GM12878 (cell line): ENCODE measurements around the gene TMEM91. TPM values are rescaled to one million over a fixed set of nuclear protein-coding genes. Genes with fewer than 3 reads are reported as not detected.

Experiments
- ATAC-seq: fragments of 200-7000 bp; cut with Tn5 transposase; 3 replicates; pipeline ENCODE4 v1.9.1; 2020; ENCODE audit warnings: mild to moderate bottlenecking, moderate library complexity
- BruUV-seq: library from RNA; stranded (reverse); fragments of 400-500 nt; replicated peaks from 2 replicates; lab custom pipeline; 2021; lab: Mats Ljungman, UMichigan
- CTCF ChIA-PET: fragments of 300-600 bp; sonication (Branson Sonifier 250); formaldehyde crosslinking; extraction: SDS; loops from one replicate; lab custom pipeline; 2021; ENCODE audit warnings: inconsistent platforms; lab: Yijun Ruan, JAX
- POLR2A ChIA-PET: fragments of 350-600 bp; formaldehyde crosslinking; extraction: SDS; loops from one replicate; lab custom pipeline; 2021; ENCODE audit warnings: inconsistent platforms; lab: Charles Lee
- RAD21 ChIA-PET: fragments of 300-600 bp; sonication (Branson Sonifier 250); formaldehyde crosslinking; loops from one replicate; lab custom pipeline; 2023; ENCODE audit warnings: antibody characterized with exemption; ENCODE audit not compliant: unreplicated experiment; lab: Charles Lee
- SMC1A ChIA-PET: fragments of 300-600 bp; sonication (Branson Sonifier 250); formaldehyde crosslinking; loops from one replicate; lab custom pipeline; 2023; ENCODE audit not compliant: unreplicated experiment, uncharacterized antibody; lab: Charles Lee
- DNase-seq: peaks from one replicate; pipeline ENCODE4 v3.0.0-alpha.2; 2011; ENCODE audit warnings: low read depth, low spot score
- FAIRE-seq: peaks from 3 replicates; lab custom pipeline; 2011; peaks lifted over from hg19 to GRCh38; lab: Jason Lieb, UNC
- H2AFZ ChIP-seq: 2 replicates; pipeline ENCODE4 v1.6.0; 2011; ENCODE audit warnings: low read depth, low read length, control low read depth; ENCODE audit not compliant: control insufficient read depth
- H3K27ac ChIP-seq: 2 replicates; pipeline ENCODE4 v1.5.1; 2011; ENCODE audit warnings: control low read depth; ENCODE audit not compliant: control insufficient read depth, insufficient read depth
- H3K27me3 ChIP-seq, 2 experiments: replicated peaks in 1 of 2; 2 replicates each; pipeline versions ENCODE4 v1.6.0 to v1.6.1; 2011; ENCODE audit warnings: low read length in 1 of 2; ENCODE audit not compliant: control insufficient read depth in 2 of 2, insufficient read depth in 2 of 2
- H3K36me3 ChIP-seq, 2 experiments: 2 replicates each; pipeline ENCODE4 v1.5.1; 2011; ENCODE audit warnings: low read length in 1 of 2; ENCODE audit not compliant: control insufficient read depth in 2 of 2, insufficient read depth in 2 of 2
- H3K4me1 ChIP-seq: 2 replicates; pipeline ENCODE4 v1.6.1; 2011; ENCODE audit warnings: mild to moderate bottlenecking, low read length, moderate library complexity, mixed read lengths; ENCODE audit not compliant: control insufficient read depth, insufficient read depth
- H3K4me2 ChIP-seq: 2 replicates; pipeline ENCODE4 v1.6.0; 2011; ENCODE audit warnings: control low read depth; ENCODE audit not compliant: control insufficient read depth, insufficient read depth
- H3K4me3 ChIP-seq: fragments of 200-600 bp; sonication (generic); 2 replicates; pipeline ENCODE4 v1.5.1; 2016
- H3K79me2 ChIP-seq: 2 replicates; pipeline ENCODE4 v1.6.0; 2011; ENCODE audit warnings: low read length; ENCODE audit not compliant: control insufficient read depth, insufficient read depth
- H3K9ac ChIP-seq: 2 replicates; pipeline ENCODE4 v1.8.0; 2011; ENCODE audit warnings: low read length, control low read depth, mixed read lengths; ENCODE audit not compliant: control insufficient read depth, insufficient read depth
- H3K9me3 ChIP-seq: replicated peaks from 3 replicates; pipeline ENCODE4 v1.5.1; 2011; ENCODE audit warnings: mild to moderate bottlenecking, low read length; ENCODE audit not compliant: control insufficient read depth, insufficient read depth
- H4K20me1 ChIP-seq: 2 replicates; pipeline ENCODE4 v1.6.0; 2011; ENCODE audit not compliant: control insufficient read depth, insufficient read depth
- CBX5 ChIP-seq: sonication (generic); IDR thresholded peaks from 2 replicates; pipeline ENCODE4 v1.6.1; 2016; ENCODE audit warnings: low read depth, moderate library complexity, mild to moderate bottlenecking, inconsistent platforms
- CHD4 ChIP-seq: fragments of 200-600 bp; sonication (generic); IDR thresholded peaks from 2 replicates; pipeline ENCODE4 v1.6.1; 2016; ENCODE audit warnings: mild to moderate bottlenecking
- E2F8 ChIP-seq: fragments of 450-650 bp; IDR thresholded peaks from 2 replicates; pipeline ENCODE4 v1.6.1; 2018; ENCODE audit warnings: mild to moderate bottlenecking, low read depth, moderate library complexity; ENCODE audit not compliant: partially characterized antibody
- HDGF ChIP-seq: fragments of 450-650 bp; IDR thresholded peaks from 2 replicates; pipeline ENCODE4 v1.6.1; 2016; ENCODE audit warnings: antibody characterized with exemption
- IKZF1 ChIP-seq: fragments of 450-650 bp; conservative IDR thresholded peaks from 2 replicates; pipeline ENCODE4 v1.6.1; 2017; ENCODE audit warnings: antibody characterized with exemption, mild to moderate bottlenecking
- JUNB ChIP-seq: IDR thresholded peaks from 2 replicates; pipeline ENCODE4 v1.6.1; 2016; ENCODE audit warnings: antibody characterized with exemption, mild to moderate bottlenecking
- KLF5 ChIP-seq: fragments of 450-650 bp; IDR thresholded peaks from 2 replicates; pipeline ENCODE4 v1.6.1; 2014; ENCODE audit warnings: mild to moderate bottlenecking; ENCODE audit not compliant: partially characterized antibody
- NBN ChIP-seq: fragments of 450-650 bp; IDR thresholded peaks from 2 replicates; pipeline ENCODE4 v1.6.1; 2016
- NR2C1 ChIP-seq: fragments of 450-650 bp; IDR thresholded peaks from 2 replicates; pipeline ENCODE4 v1.6.1; 2017; ENCODE audit warnings: antibody characterized with exemption, mild to moderate bottlenecking, moderate library complexity
- POU2F2 ChIP-seq: IDR thresholded peaks from 3 replicates; pipeline ENCODE4 v1.6.1; 2011; ENCODE audit warnings: low read depth, mild to moderate bottlenecking, low read length, borderline replicate concordance
- PRDM15 ChIP-seq: fragments of 450-650 bp; formaldehyde crosslinking; IDR thresholded peaks from 2 replicates; pipeline ENCODE4 v1.4.0; 2020; ENCODE audit warnings: mild to moderate bottlenecking, moderate library complexity
- RAD21 ChIP-seq: IDR thresholded peaks from 2 replicates; pipeline ENCODE4 v1.6.1; 2011; ENCODE audit warnings: mild to moderate bottlenecking, low read depth, low read length, moderate library complexity; ENCODE audit not compliant: insufficient read depth
- STAT3 ChIP-seq: IDR thresholded peaks from 2 replicates; pipeline ENCODE4 v1.6.1; 2011; ENCODE audit warnings: low read depth, low read length, improper control_type of control experiment
- TCF12 ChIP-seq: IDR thresholded peaks from 2 replicates; pipeline ENCODE4 v1.6.1; 2011; ENCODE audit warnings: low read depth, mild to moderate bottlenecking, low read length
- YY1 ChIP-seq: IDR thresholded peaks from 2 replicates; pipeline ENCODE4 v1.6.1; 2011; ENCODE audit warnings: low read depth, mild to moderate bottlenecking, low read length
- WGBS: methylation state at CpG from one replicate; pipeline ENCODE4 v1.1.6; 2016; ENCODE audit warnings: low lambda C conversion rate; ENCODE audit not compliant: insufficient replicate concordance, insufficient coverage; ENCODE audit errors: missing lambda C conversion rate; 5-methylcytosine and 5-hydroxymethylcytosine counted together
- in situ Hi-C: fragments of 300-500 bp; cut with MboI; formaldehyde crosslinking; loops from 9 replicates; pipeline ENCODE4 v1.14.3; 2018; ENCODE audit warnings: mixed read lengths
- intact Hi-C: fragments of 100-400 bp; cut with micrococcal nuclease; formaldehyde crosslinking; loops from one replicate; pipeline ENCODE4 v1.14.2; 2022; ENCODE audit not compliant: unreplicated experiment
- polyA plus RNA-seq, 11 experiments: library from polyadenylated mRNA; depleted of rRNA in 4 of 11; unstranded in 6 of 11; stranded (reverse) in 5 of 11; fragments of >200 nt; fragmentation: Nextera tagmentation in 4 of 11; fragmentation: Illumina TruSeq in 1 of 11; extraction: Ambion mirVana in 4 of 11; extraction: Trizol in 1 of 11; gene quantifications; 1 replicate in 1 of 11; 2 replicates in 10 of 11; pipeline versions ENCODE4 v1.2.1 to v1.2.3, GENCODE V29; 2011 to 2016; ENCODE audit warnings: inconsistent platforms in 2 of 11, missing spikeins in 2 of 11, low read depth in 1 of 11
- total RNA-seq, 4 experiments: library from RNA; depleted of rRNA in 3 of 4; stranded (reverse); fragments of >200 nt in 3 of 4; fragmentation: Illumina TruSeq in 1 of 4; extraction: Trizol in 1 of 4; gene quantifications; 2 replicates each; pipeline versions ENCODE4 v1.2.1 to v1.2.3, GENCODE V29; 2013 to 2021
- TF ChIP-seq, protein P1 (sequence below): fragments of 450-650 bp; IDR thresholded peaks from 2 replicates; pipeline ENCODE4 v1.6.1; 2016; ENCODE audit warnings: mild to moderate bottlenecking

Gene TMEM91
- total and polyA plus RNA-seq, 10 of the 15 experiments (the other 5 are each of a cell fraction or from before 2014, with no cell fraction given), result 1.5 to 5.5 (median 2.7) TPM

DNA sequence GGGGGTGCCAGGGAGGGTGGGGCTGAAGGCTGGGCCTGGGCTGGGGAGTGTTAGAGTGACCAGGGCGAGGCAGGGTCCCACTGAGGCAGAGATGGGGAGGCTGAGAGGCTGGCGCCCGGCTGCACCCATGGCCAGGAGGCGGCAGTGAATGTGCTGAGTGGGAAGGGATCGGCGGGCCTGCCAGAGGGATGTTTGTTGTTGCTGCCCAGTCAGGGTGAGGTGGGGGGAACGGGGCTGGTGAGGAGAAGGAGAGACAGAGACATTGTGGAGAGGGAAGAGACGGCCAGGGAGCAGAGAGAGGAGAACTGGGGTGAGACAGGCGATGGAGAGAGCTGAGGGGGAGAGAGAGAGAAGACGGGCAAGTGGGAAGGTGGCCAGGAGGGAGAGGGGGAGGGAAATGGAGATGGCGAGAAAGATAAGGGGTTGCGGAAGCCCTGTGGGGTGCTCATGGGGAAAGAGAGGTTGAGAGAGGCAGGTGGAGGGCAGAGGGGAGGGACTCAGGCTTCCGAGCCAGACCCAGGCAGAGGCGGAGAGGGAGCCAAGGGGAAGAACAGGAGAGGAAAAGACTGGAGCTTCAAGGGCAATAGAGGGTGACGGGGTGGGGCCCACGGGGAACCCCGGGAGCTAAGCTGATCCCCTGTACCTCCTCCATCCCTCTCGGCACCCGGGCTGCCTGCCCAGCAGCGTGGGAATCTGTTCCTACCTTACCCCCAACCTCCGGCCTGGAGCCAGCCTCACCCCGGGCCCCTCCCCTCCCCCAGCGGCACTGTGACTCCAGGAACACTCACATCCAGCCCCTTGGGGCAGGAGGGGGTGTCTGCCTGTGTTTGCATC, 51.5 kb downstream of the TMEM91 start:
- peak overlapping the region; percentile 52 for H3K4me2 ChIP-seq
- no peak for FAIRE-seq
- peaks cover 9% of the 10 kb centered on the region for H3K4me1 ChIP-seq
- no TSS peak for BruUV-seq
- ATAC-seq, result peak; percentile 65
- intact Hi-C loops (no loop called here), in situ Hi-C loops (no loop called here)
- SMC1A ChIA-PET, result no interaction called here
- no peaks in the 10 kb centered on the region for H3K9me3 ChIP-seq
- WGBS, result 54% methylated on average over 20 of the region's 23 CpGs
- no peaks in the 10 kb centered on the region; the same call in 1 of the 2 replicates for H4K20me1 ChIP-seq
- peak overlapping the region; percentile 67 for H3K27ac ChIP-seq
- POLR2A ChIA-PET, result interaction anchor here (0.8 to 1.5 kb wide), 4 partner anchors 12 to 121 kb away, joined by 3 to 9 read pairs (median 6); partner anchors contain the start of gene DMAC2
- peak overlapping the region; percentile 69 for H3K9ac ChIP-seq
- H3K4me3 ChIP-seq, result peak overlapping the region; percentile 32; the same call in 1 of the 2 replicates
- no peaks in the 10 kb centered on the region for H3K27me3 ChIP-seq
- CTCF ChIA-PET, result interaction anchor here (1.6 to 1.9 kb wide), 2 partner anchors 20 to 21 kb away, joined by 4 read pairs; no protein-coding TSS in a partner anchor
- peak overlapping the region; percentile 17; the same call in 1 of the 2 replicates for H2AFZ ChIP-seq
- RAD21 ChIA-PET, result interaction anchor here (0.6 to 1.6 kb wide), 4 partner anchors 11 to 77 kb away, joined by 3 to 4 read pairs (median 3); partner anchors contain the start of gene DMAC2
- DNase-seq, result no peak
- peaks cover 11 to 16% of the 10 kb centered on the region in 2 experiments for H3K36me3 ChIP-seq
- no peaks in the 10 kb centered on the region; the same call in 1 of the 2 replicates for H3K79me2 ChIP-seq
- no peak for TF ChIP-seq PRDM15 (CRISPR knock-in tag)
- TF ChIP-seq NR2C1, result no peak
- no peak for TF ChIP-seq RAD21
- TF ChIP-seq E2F8, result no peak
- no peak for TF ChIP-seq TCF12
- TF ChIP-seq, protein P1, sequence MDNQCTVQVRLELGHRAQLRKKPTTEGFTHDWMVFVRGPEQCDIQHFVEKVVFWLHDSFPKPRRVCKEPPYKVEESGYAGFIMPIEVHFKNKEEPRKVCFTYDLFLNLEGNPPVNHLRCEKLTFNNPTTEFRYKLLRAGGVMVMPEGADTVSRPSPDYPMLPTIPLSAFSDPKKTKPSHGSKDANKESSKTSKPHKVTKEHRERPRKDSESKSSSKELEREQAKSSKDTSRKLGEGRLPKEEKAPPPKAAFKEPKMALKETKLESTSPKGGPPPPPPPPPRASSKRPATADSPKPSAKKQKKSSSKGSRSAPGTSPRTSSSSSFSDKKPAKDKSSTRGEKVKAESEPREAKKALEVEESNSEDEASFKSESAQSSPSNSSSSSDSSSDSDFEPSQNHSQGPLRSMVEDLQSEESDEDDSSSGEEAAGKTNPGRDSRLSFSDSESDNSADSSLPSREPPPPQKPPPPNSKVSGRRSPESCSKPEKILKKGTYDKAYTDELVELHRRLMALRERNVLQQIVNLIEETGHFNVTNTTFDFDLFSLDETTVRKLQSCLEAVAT, result peak; percentile 56; the same call in 1 of the 2 replicates
- no peak for TF ChIP-seq CBX5
- TF ChIP-seq POU2F2, result 0 out of 3 replicates have a peak, but pooled peaks have one; percentile 18
- peak; percentile 56 for TF ChIP-seq NBN
- TF ChIP-seq YY1, result no peak
- TF ChIP-seq CHD4, result no peak
- TF ChIP-seq STAT3, result no peak
- peak; percentile 86 for TF ChIP-seq HDGF
- TF ChIP-seq IKZF1, result 0 out of 2 replicates have a peak, but pooled peaks have one; percentile 13
- no peak for TF ChIP-seq JUNB
- no peak for TF ChIP-seq KLF5
